ENCODE data around the gene GTF2IRD2. TPM values are rescaled to one million over a fixed set of nuclear protein-coding genes. Genes with fewer than 3 reads are reported as not detected.
"Not testable (repeated sequence)": the region's sequence is repeated elsewhere in the genome, so short reads cannot be mapped to it uniquely, and the experiment has no call there.

Gene GTF2IRD2
- total and polyA plus RNA-seq, 8 donors = 6.7 to 144 (median 13.7) TPM

DNA sequence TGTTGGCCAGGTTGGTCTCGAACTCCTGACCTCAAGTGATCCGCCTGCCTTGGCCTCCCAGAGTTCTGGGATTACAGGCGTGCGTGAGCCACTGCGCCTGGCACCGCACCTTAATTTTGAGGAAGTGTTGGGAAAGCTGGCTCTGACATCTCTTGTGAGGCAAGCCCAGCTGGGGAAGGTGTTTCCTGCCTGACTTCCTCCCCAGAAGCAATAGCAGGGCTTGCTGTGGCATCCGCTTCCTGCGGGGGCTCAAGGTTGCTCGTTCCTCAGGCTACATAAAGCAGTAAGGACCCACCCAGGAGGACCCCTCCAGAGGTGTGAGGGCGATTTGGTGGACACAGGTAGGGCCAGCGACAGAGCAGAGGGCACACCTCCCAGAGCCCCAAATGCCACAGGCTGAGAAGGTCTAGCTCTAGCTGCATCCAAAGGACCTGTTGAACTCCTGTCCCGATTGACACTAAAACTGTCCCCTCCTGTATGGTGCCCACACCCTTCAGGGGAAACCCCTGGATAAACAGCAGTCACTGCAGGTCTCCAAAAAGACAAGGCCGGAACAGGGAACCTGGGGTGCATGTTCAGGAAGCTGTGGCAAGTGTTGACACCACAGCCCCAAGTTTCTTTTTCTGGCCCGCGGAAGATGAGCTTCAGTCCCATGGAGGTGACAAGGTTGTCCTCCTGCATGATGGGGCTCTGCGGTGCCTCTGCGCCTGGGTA is 86.0 kb downstream of the GTF2IRD2 start:
- H3K4me1 ChIP-seq; intact Hi-C loops (cut with DNase I; ENCODE audit: low total_unique reads); H3K4me3 ChIP-seq; H3K9me3 ChIP-seq; H3K27ac ChIP-seq; H3K36me3 ChIP-seq; DNase-seq; H3K27me3 ChIP-seq: not testable (repeated sequence)
- no CpG with 5 or more reads among the region's 17 CpGs for WGBS, 5 donors

DNA sequence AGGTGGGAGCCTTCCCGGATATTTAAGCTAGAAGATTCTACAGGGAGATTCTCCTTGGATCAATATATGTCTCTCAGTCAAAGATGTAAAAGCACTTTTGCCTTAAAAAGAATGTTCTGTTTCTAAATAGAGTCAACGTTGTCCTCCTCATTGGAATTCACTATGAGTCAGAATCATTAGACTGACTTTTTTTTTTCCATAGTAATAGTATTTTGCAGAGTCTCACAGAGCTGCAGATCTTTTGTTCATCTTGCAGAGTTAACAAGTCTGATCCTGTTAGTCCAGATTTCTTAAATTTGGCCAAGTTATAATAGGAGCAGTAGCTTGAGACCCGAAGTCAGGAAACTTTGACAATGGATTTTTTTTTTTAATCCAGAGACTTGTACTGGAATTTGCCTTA is 92.4 kb downstream of the GTF2IRD2 start:
- intact Hi-C loops (cut with DNase I; ENCODE audit: low total_unique reads); H3K4me3 ChIP-seq; H3K9me3 ChIP-seq; H3K4me1 ChIP-seq; DNase-seq; H3K36me3 ChIP-seq; H3K27ac ChIP-seq; H3K27me3 ChIP-seq: not testable (repeated sequence)
- no CpG with 5 or more reads among the region's 3 CpGs for WGBS, 5 donors

GRCh38 chr7:74758268-74758667 is 93.1 kb downstream of the GTF2IRD2 start:
- DNase-seq; H3K4me1 ChIP-seq; H3K9me3 ChIP-seq; H3K36me3 ChIP-seq; H3K27me3 ChIP-seq; intact Hi-C loops (cut with DNase I; ENCODE audit: low total_unique reads); H3K27ac ChIP-seq; H3K4me3 ChIP-seq: not testable (repeated sequence)
- WGBS, 5 donors = no CpG with 5 or more reads among the region's 7 CpGs

DNA sequence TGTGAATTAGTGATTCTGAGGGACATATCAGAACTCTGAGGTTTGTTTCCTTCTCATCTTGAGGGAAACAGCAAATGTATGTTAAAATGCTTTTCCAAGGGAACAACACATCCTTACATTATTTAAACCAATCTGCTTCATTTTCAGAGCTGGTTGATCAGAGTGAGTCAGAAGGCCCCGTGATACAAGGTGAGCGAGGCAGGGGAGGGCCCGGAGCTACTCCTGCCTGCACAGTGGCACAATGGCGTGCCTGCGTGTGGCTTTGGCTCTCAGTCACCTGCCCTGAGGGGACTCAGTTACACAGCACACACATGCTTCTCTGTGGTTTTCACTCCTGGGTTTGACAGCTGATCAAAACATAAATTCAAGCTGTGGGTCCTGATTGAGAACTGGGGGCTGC is 94.7 kb downstream of the GTF2IRD2 start:
- DNase-seq; intact Hi-C loops (cut with DNase I; ENCODE audit: low total_unique reads); H3K4me3 ChIP-seq; H3K9me3 ChIP-seq; H3K27ac ChIP-seq; H3K4me1 ChIP-seq; H3K36me3 ChIP-seq; H3K27me3 ChIP-seq: not testable (repeated sequence)
- WGBS, 5 donors = no CpG with 5 or more reads among the region's 5 CpGs

GRCh38 chr7:74753921-74754482 is 97.4 kb downstream of the GTF2IRD2 start:
- H3K4me1 ChIP-seq; DNase-seq; H3K27ac ChIP-seq; H3K9me3 ChIP-seq; intact Hi-C loops (cut with DNase I; ENCODE audit: low total_unique reads); H3K36me3 ChIP-seq; H3K27me3 ChIP-seq; H3K4me3 ChIP-seq: not testable (repeated sequence)
- no CpG with 5 or more reads among the region's 9 CpGs for WGBS, 5 donors

Small RNA genes within 50 kb of the gene (small RNA-seq; reads per million reads assigned to genes)
- 0 reads per million in 4 donors for gene RF00019

Other genes starting within 250 kb of the GTF2IRD2 start
- gene GTF2I, start 193.9 kb downstream of the GTF2IRD2 start, total RNA-seq = 100 to 1,000 TPM; 109 to 340 (median 207) TPM
- 10 to 100 TPM; 15.9 to 35.6 (median 24.2) TPM for gene GTF2I, start 193.9 kb downstream of the GTF2IRD2 start, polyA plus RNA-seq
- 10 to 100 TPM in 1 of 5 donors, 1 to 10 TPM in 3, not detected in 1; 1.2 to 97.4 (median 4.2) TPM for gene NCF1, start 77.6 kb downstream of the GTF2IRD2 start, total RNA-seq
- 1 to 10 TPM; 3.2 to 6.6 (median 4.1) TPM for gene NCF1, start 77.6 kb downstream of the GTF2IRD2 start, polyA plus RNA-seq
- 10 to 100 TPM in 2 of 5 donors, 1 to 10 TPM in 2, under 1 TPM in 1; 0.89 to 44.3 (median 5.7) TPM for gene CASTOR2, start 113.1 kb upstream of the GTF2IRD2 start, total RNA-seq
- 1 to 10 TPM in 1 of 3 donors, under 1 TPM in 1, not detected in 1; 0.08 to 2.1 TPM for gene CASTOR2, start 113.1 kb upstream of the GTF2IRD2 start, polyA plus RNA-seq
- 10 to 100 TPM; 14.0 to 91.2 (median 28.6) TPM for gene RCC1L, start 222.2 kb upstream of the GTF2IRD2 start, total RNA-seq
- 10 to 100 TPM; 25.7 to 29.4 (median 26.9) TPM for gene RCC1L, start 222.2 kb upstream of the GTF2IRD2 start, polyA plus RNA-seq
- gene GTF2IRD2B, start 241.0 kb upstream of the GTF2IRD2 start, total RNA-seq = 100 to 1,000 TPM in 1 of 5 donors, 10 to 100 TPM in 4; 71.9 to 110 (median 84.1) TPM
- 10 to 100 TPM; 13.9 to 20.0 (median 16.0) TPM for gene GTF2IRD2B, start 241.0 kb upstream of the GTF2IRD2 start, polyA plus RNA-seq